Measurements from ENCODE around the gene VSTM2L.

The VSTM2L gene

GRCh38 chr20:37920679-37921322 is 17.9 kb downstream of the VSTM2L start:
- DNase-seq: no peak

GRCh38 chr20:37921341-37921929 is 18.5 kb downstream of the VSTM2L start:
- no peak for DNase-seq

GRCh38 chr20:37922016-37922415 is 19.1 kb downstream of the VSTM2L start:
- DNase-seq: no peak

- DNase-seq: no peak
Measured at GRCh38 chr20:37925265-37926165, 22.6 kb downstream of the VSTM2L start.

GRCh38 chr20:37926612-37927011 is 23.7 kb downstream of the VSTM2L start:
- no peak for DNase-seq

GRCh38 chr20:37927410-37928095 is 24.6 kb downstream of the VSTM2L start:
- DNase-seq: no peak

GRCh38 chr20:37928996-37929682 is 26.2 kb downstream of the VSTM2L start:
- DNase-seq: no peak

GRCh38 chr20:37929683-37930014 is 26.7 kb downstream of the VSTM2L start:
- DNase-seq: no peak

GRCh38 chr20:37931153-37931922 is 28.4 kb downstream of the VSTM2L start:
- DNase-seq: no peak

- DNase-seq: no peak
Measured at GRCh38 chr20:37932074-37932473, 29.1 kb downstream of the VSTM2L start.

GRCh38 chr20:37932919-37933318 is 30.0 kb downstream of the VSTM2L start:
- no peak for DNase-seq

- no peak for DNase-seq
Measured at GRCh38 chr20:37933786-37934633, 31.1 kb downstream of the VSTM2L start.

GRCh38 chr20:37934634-37935375 is 31.9 kb downstream of the VSTM2L start:
- no peak for DNase-seq

GRCh38 chr20:37935435-37935834 is 32.5 kb downstream of the VSTM2L start:
- no peak for DNase-seq

- no peak for DNase-seq
Measured at GRCh38 chr20:37936041-37936440, 33.1 kb downstream of the VSTM2L start.

- DNase-seq: no peak
Measured at GRCh38 chr20:37936451-37936850, 33.5 kb downstream of the VSTM2L start.

GRCh38 chr20:37937686-37938085 is 34.8 kb downstream of the VSTM2L start:
- no peak for DNase-seq

GRCh38 chr20:37938181-37938750 is 35.3 kb downstream of the VSTM2L start:
- no peak for DNase-seq

- no peak for DNase-seq
Measured at GRCh38 chr20:37938954-37939353, 36.0 kb downstream of the VSTM2L start.

Data from SHP77 (cell line).